ENCODE data around the gene PLA2G4B. TPM values are rescaled to one million over a fixed set of nuclear protein-coding genes. Genes with fewer than 3 reads are reported as not detected.

The PLA2G4B gene
- total RNA-seq, 1 donor from 2014 or later, result 10.5 TPM

DNA sequence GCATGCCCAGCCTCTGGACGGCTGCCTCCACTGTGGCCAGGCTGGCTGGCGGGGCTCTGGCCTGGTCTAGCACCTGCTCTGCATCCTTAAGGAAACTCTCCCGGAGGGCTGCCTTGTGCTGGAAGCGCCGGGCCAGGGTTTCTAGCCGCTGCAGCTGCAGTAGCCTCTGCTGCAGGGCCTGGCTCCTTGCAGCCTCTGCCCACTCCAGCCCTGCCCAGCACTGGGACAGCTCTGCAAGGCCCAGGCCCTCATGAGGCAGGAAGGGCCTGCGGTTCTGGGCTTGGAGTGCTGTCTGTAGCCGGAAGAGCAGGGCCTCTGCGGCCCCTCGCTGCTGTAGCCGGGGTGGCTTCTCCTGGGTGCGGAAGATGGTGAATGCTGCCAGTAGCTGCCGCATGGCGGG is 47.2 kb downstream of the PLA2G4B start:
- intact Hi-C loops (cut with micrococcal nuclease), result no loop called here
- no peak overlapping the region for H3K4me3 Mint-ChIP-seq (ENCODE audit: low read depth)
- peaks cover 11% of the 10 kb centered on the region for H3K27me3 Mint-ChIP-seq (ENCODE audit: low read depth)
- H3K4me1 Mint-ChIP-seq (ENCODE audit: low read depth), result peaks cover 7% of the 10 kb centered on the region
- no peak overlapping the region for H3K27ac Mint-ChIP-seq
- no peaks in the 10 kb centered on the region for H3K36me3 Mint-ChIP-seq (ENCODE audit: low read depth)
- no peaks in the 10 kb centered on the region for H3K9me3 Mint-ChIP-seq
- no peak for DNase-seq (ENCODE audit: low spot score)

DNA sequence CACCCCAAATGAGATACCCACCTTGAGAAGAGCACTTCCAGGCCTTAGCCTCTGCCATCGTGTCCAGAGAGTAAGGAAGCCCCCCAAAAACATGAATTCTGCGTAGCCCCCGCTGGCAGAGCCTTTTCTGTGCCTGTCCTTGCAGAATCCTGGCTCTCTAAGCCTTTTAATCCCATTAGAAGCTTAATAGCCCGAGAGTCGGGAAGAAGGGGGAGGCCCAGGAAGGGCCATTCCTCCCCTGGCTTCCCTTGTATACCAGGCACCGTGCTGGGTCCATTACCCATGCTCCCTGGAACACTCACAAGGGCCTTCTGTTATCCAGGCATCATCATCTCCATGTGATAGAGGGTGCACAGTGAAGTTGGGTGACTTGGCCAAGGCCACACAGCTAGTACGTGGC is 48.1 kb downstream of the PLA2G4B start:
- Mint-ChIP-seq H3K4me1 (ENCODE audit: low read depth) (peaks cover 6% of the 10 kb centered on the region), H3K4me3 (ENCODE audit: low read depth) (no peak overlapping the region), H3K36me3 (ENCODE audit: low read depth) (no peaks in the 10 kb centered on the region), H3K27ac (no peak overlapping the region), H3K27me3 (ENCODE audit: low read depth) (peaks cover 5% of the 10 kb centered on the region), H3K9me3 (no peaks in the 10 kb centered on the region)
- intact Hi-C loops (cut with micrococcal nuclease), result no loop called here
- DNase-seq (ENCODE audit: low spot score), result no peak

DNA sequence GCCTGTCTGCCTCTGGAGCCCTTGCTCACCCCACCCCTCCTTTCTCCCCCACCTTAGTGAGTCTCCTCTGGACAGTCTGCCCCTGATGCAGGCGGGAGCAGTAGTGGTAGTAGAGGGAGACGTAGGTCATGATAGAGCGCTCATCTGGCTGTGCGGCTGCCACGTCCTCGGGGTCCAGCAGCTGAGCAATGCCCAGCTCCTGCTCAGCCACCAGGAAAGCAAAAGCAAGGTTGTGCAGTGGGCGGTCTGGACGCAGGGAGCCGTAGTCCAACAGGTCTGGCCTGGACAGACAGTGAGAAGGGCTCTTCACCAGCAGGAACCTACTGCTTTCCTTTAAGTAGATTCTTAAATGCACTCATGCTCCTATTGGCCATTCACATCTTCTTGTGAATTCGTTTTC is 48.5 kb downstream of the PLA2G4B start:
- Mint-ChIP-seq H3K27me3 (ENCODE audit: low read depth) (peaks cover 5% of the 10 kb centered on the region), H3K4me3 (ENCODE audit: low read depth) (no peak overlapping the region), H3K4me1 (ENCODE audit: low read depth) (peaks cover 6% of the 10 kb centered on the region), H3K27ac (no peak overlapping the region), H3K9me3 (no peaks in the 10 kb centered on the region), H3K36me3 (ENCODE audit: low read depth) (no peaks in the 10 kb centered on the region)
- DNase-seq (ENCODE audit: low spot score), result no peak
- intact Hi-C loops (cut with micrococcal nuclease), result no loop called here

- no peak for DNase-seq (ENCODE audit: low spot score)
- Mint-ChIP-seq H3K27ac (no peak overlapping the region), H3K9me3 (no peaks in the 10 kb centered on the region), H3K4me3 (ENCODE audit: low read depth) (no peak overlapping the region), H3K4me1 (ENCODE audit: low read depth) (peaks cover 8% of the 10 kb centered on the region), H3K36me3 (ENCODE audit: low read depth) (no peaks in the 10 kb centered on the region), H3K27me3 (ENCODE audit: low read depth) (peaks cover 3% of the 10 kb centered on the region)
- intact Hi-C loops (cut with micrococcal nuclease), result no loop called here
Measured at GRCh38 chr15:41887893-41888292, 49.2 kb downstream of the PLA2G4B start.

- H3K36me3 Mint-ChIP-seq (ENCODE audit: low read depth), result no peaks in the 10 kb centered on the region
- intact Hi-C loops (cut with micrococcal nuclease), result no loop called here
- no peaks in the 10 kb centered on the region for H3K9me3 Mint-ChIP-seq
- no peaks in the 10 kb centered on the region for H3K27me3 Mint-ChIP-seq (ENCODE audit: low read depth)
- H3K4me1 Mint-ChIP-seq (ENCODE audit: low read depth), result peaks cover 8% of the 10 kb centered on the region
- H3K4me3 Mint-ChIP-seq (ENCODE audit: low read depth), result no peak overlapping the region
- no peak overlapping the region for H3K27ac Mint-ChIP-seq
- DNase-seq (ENCODE audit: low spot score), result no peak
Measured at GRCh38 chr15:41888662-41889253, 50.1 kb downstream of the PLA2G4B start.

DNA sequence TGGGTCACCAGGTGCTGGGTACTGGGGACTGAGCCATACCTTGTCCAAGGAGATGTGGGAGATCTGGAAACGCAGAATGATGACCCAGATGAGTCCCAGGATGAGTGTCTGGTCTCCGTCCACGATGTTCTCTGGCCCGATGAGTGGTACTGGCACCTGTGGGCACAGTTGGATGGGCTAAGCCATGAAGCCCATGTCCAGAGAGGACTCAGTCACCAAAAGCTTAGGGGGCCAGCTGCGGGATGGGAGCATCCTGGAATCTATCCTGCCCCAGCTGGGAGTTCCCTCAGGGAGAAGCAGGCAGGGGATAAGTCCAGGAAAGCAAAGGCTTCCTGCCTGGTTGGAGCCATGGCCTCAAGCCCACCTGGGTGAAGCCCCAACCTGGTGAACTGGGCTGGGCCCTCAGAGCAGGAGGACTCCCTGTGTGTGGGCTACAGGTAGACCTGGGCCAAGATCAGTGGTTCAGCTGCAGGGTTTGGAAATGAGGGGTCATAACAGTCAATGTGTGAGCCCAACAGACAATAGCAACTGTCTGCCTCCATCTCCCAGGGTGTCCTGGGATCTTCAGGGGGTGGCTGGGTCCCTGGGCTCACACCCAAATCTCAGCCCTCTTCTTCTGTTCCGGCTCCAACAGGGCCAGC is 51.5 kb downstream of the PLA2G4B start:
- no peaks in the 10 kb centered on the region for H3K36me3 Mint-ChIP-seq (ENCODE audit: low read depth)
- peaks cover 13% of the 10 kb centered on the region for H3K4me1 Mint-ChIP-seq (ENCODE audit: low read depth)
- no peak for DNase-seq (ENCODE audit: low spot score)
- H3K27me3 Mint-ChIP-seq (ENCODE audit: low read depth), result no peaks in the 10 kb centered on the region
- no peak overlapping the region for H3K4me3 Mint-ChIP-seq (ENCODE audit: low read depth)
- no peaks in the 10 kb centered on the region for H3K9me3 Mint-ChIP-seq
- intact Hi-C loops (cut with micrococcal nuclease), result no loop called here
- H3K27ac Mint-ChIP-seq, result no peak overlapping the region

GRCh38 chr15:41891226-41891625 is 52.6 kb downstream of the PLA2G4B start:
- intact Hi-C loops (cut with micrococcal nuclease), result no loop called here
- Mint-ChIP-seq H3K36me3 (ENCODE audit: low read depth) (no peaks in the 10 kb centered on the region), H3K27ac (no peak overlapping the region)

DNA sequence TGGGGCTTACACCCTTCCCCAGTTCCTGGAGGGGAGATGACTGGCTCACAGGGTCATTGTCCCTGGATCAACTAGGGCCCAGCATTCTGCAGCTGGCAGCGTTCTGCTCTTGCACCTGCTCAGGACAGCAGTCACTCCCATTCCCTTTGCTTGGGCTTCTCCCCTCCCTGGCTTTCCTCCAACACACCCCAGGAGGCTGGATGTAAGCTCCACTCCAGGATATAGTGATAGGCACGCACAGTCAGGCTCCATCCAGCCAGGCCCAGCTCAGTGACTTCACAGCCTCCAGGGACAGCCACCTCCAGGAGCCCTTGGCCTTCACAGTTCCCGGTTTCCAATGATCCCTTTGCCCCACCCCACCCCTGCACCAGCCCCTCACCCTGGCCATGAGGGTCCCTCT is 53.3 kb downstream of the PLA2G4B start:
- no peaks in the 10 kb centered on the region for H3K9me3 Mint-ChIP-seq
- H3K36me3 Mint-ChIP-seq (ENCODE audit: low read depth), result no peaks in the 10 kb centered on the region

More at GRCh38 chr15:41891226-41891625, 52.6 kb downstream of the PLA2G4B start:
- H3K9me3 Mint-ChIP-seq, result no peaks in the 10 kb centered on the region
- peaks cover 16% of the 10 kb centered on the region for H3K4me1 Mint-ChIP-seq (ENCODE audit: low read depth)
- no peaks in the 10 kb centered on the region for H3K27me3 Mint-ChIP-seq (ENCODE audit: low read depth)
- H3K4me3 Mint-ChIP-seq (ENCODE audit: low read depth), result no peak overlapping the region
- DNase-seq (ENCODE audit: low spot score), result no peak

DNA sequence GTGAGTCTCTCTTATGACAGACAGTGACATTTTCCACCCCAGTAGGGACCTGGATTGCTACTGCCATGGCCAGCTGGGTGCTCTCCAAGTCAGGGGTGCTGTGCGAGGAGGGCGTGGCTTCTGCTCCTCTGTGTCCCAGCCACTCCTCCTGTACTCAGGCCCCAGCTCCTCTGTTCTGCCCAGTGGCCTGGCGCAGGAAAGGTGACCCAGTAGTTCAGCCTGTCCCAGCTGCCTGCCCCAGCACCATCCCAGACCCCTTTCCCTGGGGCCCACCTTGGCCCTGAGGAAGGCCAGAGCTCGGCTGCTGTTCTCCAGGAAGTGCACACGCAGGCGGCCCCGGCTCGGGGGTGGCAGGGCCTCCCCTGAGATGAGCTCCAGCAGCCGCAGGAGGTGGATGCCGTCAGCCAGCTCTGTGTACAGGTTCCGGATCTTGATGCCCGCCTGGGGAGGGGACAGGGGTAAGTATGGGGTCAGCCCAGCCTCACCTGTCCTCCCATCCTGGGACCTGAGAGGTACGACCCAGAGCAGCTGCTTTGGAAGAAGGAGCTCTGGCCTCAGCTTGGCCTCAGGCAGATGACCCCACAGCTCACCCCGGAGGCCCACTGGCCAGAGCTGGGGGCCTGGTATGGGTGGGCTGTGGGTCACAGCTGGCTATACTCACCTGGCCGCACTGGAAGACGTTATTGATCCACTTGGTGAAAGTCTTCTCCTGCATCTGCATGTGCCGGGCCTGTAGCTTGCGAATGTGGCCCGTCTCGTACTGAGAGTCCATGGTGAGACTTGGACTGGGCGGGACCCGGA is 54.2 kb downstream of the PLA2G4B start:
- Mint-ChIP-seq H3K4me1 (ENCODE audit: low read depth) (peaks cover 18% of the 10 kb centered on the region), H3K27me3 (ENCODE audit: low read depth) (no peaks in the 10 kb centered on the region), H3K9me3 (no peaks in the 10 kb centered on the region), H3K27ac (peak overlapping the region; percentile 12), H3K36me3 (ENCODE audit: low read depth) (no peaks in the 10 kb centered on the region), H3K4me3 (ENCODE audit: low read depth) (no peak overlapping the region)
- intact Hi-C loops (cut with micrococcal nuclease), result no loop called here
- no peak for DNase-seq (ENCODE audit: low spot score)

More for the DNA sequence above, 53.3 kb downstream of the PLA2G4B start:
- Mint-ChIP-seq H3K4me3 (ENCODE audit: low read depth) (no peak overlapping the region), H3K27ac (no peak overlapping the region), H3K4me1 (ENCODE audit: low read depth) (peaks cover 18% of the 10 kb centered on the region), H3K27me3 (ENCODE audit: low read depth) (no peaks in the 10 kb centered on the region)
- intact Hi-C loops (cut with micrococcal nuclease), result no loop called here
- DNase-seq (ENCODE audit: low spot score), result no peak

DNA sequence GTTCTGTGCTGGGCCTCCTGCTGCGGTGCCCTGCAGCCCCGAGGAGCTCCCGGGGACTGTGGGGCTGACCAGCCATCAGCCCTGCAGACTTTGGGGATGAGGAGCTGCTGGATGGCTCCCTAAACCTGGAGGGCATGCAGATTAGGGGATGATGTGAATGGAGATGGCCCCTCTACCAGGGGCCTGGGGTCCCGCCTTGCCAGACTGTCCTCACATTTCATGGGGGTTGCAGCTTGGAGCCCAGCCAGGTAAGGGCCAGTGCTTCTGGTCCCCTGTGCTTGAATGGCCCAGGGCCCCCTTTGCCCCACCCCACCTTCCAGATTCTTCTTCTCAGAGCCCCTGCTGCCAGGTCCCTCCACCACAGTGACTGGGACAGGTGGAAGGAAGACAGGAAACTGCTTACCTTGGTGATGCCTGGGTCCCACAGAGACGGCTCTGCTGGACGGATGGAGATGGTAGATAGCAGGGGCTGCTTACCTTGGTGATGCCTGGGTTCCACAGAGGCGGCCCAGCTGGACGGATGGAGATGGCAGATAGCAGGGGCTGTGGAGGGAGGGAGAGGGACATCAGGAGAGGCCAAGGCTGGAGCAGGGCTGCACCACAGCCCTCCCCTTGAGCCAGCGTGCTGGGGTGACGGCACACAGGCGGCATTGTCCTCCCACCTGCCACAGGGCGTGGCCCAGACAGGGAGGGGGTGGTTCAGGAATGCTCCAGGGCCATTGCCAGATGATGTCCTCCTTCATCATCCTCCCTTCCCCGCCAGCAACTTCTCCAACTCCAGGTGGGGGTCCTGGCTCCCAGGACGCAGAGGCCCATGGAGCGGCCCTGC is 55.0 kb downstream of the PLA2G4B start, which contains the start of gene SPTBN5:
SPTBN5 (minus strand) TSS at position 632 of the 829 bp plus-strand sequence; CDS start at position 76, 556 bp downstream.
- H3K27ac Mint-ChIP-seq, result peak within 1 kb of the TSS; percentile 24
- no peak for DNase-seq (ENCODE audit: low spot score)
- H3K4me3 Mint-ChIP-seq (ENCODE audit: low read depth), result peak within 1 kb of the TSS; percentile 21
- no peaks in the 10 kb centered on the region for H3K36me3 Mint-ChIP-seq (ENCODE audit: low read depth)
- peaks cover 16% of the 10 kb centered on the region for H3K4me1 Mint-ChIP-seq (ENCODE audit: low read depth)
- no peaks in the 10 kb centered on the region for H3K27me3 Mint-ChIP-seq (ENCODE audit: low read depth)
- intact Hi-C loops (cut with micrococcal nuclease), result no loop called here
- H3K9me3 Mint-ChIP-seq, result no peaks in the 10 kb centered on the region

DNA sequence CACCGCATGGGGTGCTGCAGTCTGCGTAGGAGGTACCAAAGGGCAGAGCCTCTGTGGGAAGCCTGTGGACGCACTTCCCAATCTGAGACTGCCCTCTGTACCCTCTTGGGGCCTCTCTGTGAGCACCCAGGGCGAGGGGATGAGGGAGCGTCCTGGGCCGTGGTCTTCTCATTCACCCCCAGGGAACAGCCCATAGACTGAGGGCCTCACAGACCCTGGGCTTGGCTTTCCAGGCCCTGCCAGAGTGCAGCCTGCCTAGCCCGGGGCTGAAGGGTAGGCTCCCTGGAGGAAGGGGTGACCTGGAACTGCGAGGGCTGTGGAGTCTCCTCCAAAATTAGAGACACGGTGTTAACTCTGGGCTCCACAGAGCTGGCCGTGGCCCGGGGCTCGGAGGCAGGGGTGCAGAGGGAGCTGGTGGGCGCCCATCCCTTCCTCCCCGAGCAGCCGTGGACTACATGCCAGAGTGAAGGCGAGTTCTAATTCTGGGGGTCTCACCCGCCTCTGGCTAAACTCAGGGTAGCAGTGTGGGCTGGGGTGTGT is 55.7 kb downstream of the PLA2G4B start:
- peaks cover 4% of the 10 kb centered on the region for H3K36me3 Mint-ChIP-seq (ENCODE audit: low read depth)
- H3K27ac Mint-ChIP-seq, result no peak overlapping the region
- peaks cover 14% of the 10 kb centered on the region for H3K4me1 Mint-ChIP-seq (ENCODE audit: low read depth)
- H3K4me3 Mint-ChIP-seq (ENCODE audit: low read depth), result peak overlapping the region; percentile 21
- no peak for DNase-seq (ENCODE audit: low spot score)
- no peaks in the 10 kb centered on the region for H3K27me3 Mint-ChIP-seq (ENCODE audit: low read depth)
- intact Hi-C loops (cut with micrococcal nuclease), result no loop called here
- H3K9me3 Mint-ChIP-seq, result no peaks in the 10 kb centered on the region

- H3K9me3 Mint-ChIP-seq, result no peaks in the 10 kb centered on the region
- peaks cover 14% of the 10 kb centered on the region for H3K4me1 Mint-ChIP-seq (ENCODE audit: low read depth)
- H3K36me3 Mint-ChIP-seq (ENCODE audit: low read depth), result peaks cover 7% of the 10 kb centered on the region
- DNase-seq (ENCODE audit: low spot score), result peak; percentile 76
- peak overlapping the region; percentile 8 for H3K27ac Mint-ChIP-seq
- H3K4me3 Mint-ChIP-seq (ENCODE audit: low read depth), result peak overlapping the region; percentile 21
- intact Hi-C loops (cut with micrococcal nuclease), result no loop called here
- H3K27me3 Mint-ChIP-seq (ENCODE audit: low read depth), result no peaks in the 10 kb centered on the region
Measured at GRCh38 chr15:41894791-41895463, 56.3 kb downstream of the PLA2G4B start.

All from activated T-helper 2 cell treated with anti-CD3 and anti-CD28 coated beads, Interferon-gamma antibody, Interleukin-2, Interleukin-4, amounts not matched to agents 10 μg/mL and 5 μg/mL and 100 μg/mL, durations not matched to agents 14 hours and 24 hours and 36 hours (primary cell).